GM04503 (cell line): Measurements from ENCODE around the gene WASL.
A peak's percentile ranks its signal among the peaks of the same experiment; 100 is the strongest.
"Not testable (repeated sequence)": the region's sequence is repeated elsewhere in the genome, so short reads cannot be mapped to it uniquely, and the experiment has no call there.

Source experiments
- DNase-seq: peaks from one replicate; pipeline ENCODE4 v3.0.0-alpha.2; 2012; ENCODE audit warnings: low read depth

WASL gene

DNA sequence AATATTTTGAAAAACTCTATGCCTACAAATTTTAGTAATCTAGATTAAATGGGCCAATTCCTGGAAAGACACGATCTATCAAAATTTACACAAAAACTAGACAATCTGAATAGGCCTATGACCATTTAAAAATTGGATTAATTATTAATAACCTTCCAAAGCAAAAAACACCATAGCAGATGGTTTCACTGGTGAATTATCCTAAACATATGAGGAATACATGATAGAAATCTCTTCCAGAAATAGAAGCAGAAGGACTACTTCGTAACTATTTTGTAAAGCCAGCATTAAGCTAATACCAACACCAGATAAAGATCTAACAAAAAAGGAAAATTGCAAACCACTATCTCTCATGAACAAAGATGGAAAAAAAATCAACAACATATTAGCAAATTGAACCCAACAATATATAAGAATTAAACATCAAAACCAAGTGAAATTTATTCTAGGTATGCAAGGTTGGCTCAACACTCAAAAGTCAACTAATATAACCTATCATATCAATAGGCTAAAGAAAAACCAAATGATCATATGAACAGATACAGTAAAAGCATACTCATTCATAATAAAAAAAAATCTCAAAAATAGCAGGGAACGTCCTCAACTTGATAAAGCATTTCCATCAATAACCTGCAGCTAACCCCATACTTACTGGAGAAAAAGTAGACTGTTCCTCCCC is 16.3 kb downstream of the WASL start:
- DNase-seq: no peak

DNA sequence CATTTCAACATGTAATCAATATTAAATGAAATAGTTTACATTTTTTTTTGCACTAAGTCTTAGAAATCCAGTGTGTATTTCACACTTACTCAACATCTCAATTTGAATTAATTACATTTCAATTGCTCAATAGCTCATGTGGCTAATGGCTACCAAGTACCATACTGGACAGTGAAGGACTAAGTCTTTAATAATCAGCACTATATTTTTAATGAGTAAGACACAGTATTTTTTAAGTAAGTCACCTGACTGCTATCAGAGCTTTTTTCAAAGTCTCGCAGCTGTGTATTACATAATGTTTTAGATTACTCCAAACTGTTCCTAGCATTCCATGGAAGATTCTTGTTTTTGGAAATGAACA is 19.6 kb downstream of the WASL start:
- no peak for DNase-seq

DNA sequence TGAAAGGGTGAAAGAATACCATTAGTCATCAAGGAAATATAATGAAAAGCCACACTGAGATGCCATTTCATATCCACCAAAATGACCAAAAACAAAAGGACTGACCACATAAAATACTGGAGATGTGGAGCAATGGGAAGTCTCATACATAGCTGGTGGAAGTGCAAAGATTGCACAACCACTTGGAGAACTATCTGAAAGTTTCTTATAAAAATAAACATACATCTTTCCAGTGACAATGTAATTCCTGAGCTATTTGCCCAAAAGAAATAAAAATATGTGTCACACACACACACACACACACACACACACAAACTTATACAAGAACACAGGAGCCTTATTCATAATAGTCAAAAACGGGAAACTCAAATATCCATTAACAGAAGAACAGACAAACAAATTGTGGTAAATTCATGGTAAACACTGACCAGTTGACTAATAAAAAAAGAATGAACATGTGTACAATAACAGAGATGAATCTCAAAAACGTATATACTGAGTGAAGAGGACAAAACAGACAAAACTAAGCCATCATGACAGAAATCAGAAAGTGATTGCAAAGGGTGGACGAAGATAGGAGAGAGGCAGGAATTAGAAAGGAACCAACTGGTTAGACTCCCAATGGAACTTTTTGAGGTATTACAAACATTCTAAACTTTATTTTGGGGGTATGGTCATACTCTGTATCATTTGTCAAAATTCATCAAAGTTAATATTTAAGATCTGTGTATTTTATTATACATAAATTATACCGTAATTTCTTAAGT is 21.5 kb downstream of the WASL start:
- peak; percentile 89 for DNase-seq

DNA sequence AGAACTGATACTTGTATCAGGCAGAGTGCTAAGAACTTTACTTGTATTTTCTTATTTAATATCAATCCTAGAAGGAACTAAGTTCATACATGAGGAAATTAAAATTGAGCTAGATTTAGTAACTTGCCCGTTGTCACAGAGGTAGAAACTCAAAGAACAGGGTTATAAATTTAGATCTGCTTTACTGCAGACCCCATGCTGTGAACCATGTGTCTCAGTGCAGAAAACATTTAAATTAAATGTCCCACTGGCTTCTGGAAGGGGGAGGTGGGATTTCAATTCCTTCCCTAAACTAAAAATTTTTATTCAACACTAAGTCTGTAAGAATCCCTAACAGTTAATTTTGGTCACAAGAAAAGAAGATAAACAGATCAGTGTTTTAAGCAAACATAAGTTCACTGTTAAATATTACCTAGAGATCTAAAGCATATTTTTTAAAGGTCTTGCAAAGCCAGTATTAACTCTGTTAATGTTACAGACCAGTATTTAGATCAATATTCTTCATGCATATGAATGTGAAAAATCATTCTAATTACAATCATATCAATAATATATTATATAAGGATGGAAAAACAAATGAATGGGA is 23.1 kb downstream of the WASL start:
- DNase-seq: no peak

DNA sequence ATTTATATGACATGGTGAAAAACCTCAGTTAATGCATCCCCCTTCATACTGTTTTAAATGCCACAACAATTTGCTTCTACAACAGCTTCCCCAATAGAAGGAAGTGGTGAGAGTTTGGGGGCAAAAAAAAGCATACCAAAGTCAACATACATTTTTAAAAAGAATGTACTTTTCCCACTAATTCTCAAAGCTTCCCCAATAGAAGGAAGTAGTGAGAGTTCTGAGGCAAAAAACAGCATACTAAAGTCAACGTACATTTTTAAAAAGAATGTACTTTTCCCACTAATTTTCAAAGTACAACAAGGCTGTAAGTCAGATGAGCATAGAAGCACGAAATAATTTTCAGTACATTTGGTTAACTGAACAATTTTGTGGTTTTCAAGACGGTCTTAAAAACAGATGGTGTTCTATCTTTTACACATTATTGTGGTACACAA is 24.0 kb downstream of the WASL start:
- DNase-seq: no peak

DNA sequence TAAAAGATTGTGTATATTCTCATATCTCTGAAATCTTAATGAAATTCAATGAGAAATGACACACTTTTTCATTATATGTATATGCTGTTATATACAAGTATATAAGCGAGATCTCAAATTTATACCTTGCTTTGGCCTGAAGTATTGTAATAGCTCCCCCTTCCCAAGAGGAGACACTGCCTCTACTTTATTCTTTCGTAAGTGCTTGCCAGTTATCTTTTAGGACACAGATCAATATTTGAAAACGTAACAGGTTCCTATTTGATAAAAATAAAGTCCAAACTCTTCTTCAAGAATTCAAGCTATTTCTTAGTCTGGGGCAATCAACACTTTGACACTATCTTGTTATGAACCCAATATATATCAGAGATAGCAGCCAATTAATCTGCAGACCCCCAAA is 24.9 kb downstream of the WASL start:
- no peak for DNase-seq

DNA sequence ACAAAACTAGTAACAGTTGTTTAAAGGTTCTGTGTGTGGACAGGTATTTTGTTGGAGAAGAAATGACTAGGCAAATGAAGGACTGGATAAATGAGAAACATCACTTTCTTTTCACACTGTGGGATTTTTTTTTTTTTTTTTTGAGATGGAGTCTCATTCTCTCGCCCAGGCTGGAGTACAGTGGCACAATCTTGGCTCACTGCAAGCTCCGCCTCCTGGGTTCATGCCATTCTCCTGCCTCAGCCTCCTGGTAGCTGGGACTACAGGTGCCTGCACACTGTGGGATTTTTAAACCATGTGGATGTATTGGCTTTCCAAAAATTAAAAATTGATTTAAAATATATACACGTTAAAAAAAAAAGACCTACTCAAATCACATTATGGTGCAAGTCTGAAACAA is 28.3 kb downstream of the WASL start:
- DNase-seq: not testable (repeated sequence)

DNA sequence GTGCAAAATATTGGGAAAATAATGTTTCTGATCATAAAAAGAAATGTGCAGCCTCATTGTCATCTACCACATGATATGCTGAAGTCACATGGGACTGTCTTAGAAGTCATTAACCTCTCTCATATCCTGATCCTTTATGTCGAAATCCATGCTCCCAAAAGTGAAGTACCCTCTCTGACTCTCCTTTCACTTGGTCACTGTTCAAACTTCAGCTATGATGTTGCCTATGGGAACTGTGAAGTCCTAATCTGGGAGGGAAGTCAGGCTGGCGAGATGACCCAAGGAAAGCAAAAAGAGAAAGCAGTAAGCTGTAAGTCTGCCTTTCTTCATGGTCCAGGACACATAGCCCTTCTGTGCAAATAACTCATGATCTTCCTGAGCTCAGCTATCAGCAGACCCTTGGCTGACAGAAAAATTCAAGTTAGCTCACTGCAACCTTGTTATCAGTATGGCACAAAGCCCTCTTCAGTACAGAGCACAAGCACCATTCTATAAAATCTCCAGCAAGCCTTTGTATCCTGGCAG is 29.5 kb downstream of the WASL start:
- DNase-seq: no peak

DNA sequence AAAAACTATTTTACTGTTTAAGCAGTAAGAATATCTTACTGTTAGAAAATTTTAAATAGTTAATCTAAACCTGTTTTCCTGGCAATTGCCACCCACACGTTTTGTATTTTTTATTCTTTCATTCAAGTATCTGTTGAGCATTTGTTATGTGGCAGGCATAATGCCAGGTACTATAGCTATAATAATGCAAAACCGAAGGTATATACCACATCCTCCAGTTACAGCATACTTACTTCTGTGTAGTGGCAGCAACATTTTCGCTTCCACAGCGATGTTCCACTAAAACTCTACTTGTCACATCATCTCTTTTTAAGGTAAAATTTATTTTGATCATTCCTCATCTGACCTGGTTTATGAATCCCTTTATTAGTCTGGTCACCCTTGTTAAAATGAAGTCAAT is 30.0 kb downstream of the WASL start:
- no peak for DNase-seq

DNA sequence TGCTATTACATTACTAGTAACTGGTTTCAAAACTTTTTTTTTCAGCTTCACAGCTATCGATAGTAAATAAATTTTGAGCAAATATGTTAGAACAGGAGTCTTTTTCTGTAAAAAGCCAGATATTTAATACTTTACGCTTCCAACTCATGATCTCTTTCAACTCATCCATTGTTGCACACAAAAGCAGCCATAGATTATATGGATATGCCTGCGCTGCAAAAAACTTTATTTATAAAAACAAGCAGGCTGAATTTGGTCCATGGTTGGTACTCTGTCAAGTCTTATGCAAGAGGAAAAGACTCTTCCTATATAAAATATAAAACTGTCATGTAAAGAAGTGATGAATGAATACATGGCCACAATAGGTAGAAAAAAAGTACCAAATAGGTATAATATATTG is 31.1 kb downstream of the WASL start:
- DNase-seq: no peak

DNA sequence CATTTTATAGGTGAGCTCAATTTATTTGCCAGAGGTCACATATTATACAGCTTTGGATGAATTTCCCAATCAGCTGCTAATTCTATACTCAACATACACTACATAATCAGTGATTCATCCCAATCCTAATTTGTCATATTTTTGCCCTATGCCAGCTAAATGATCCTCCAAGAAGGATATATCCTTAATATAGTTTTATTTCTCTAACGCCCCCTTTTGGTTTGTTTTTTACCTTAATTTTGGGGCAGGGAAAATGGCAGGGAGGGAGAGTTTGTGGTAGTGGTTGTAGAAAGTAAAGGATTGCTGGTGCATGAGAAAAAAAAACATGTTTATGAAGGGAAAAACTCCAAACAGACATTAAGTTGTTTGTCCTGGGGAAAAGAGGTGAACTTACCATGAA is 31.9 kb downstream of the WASL start:
- no peak for DNase-seq

DNA sequence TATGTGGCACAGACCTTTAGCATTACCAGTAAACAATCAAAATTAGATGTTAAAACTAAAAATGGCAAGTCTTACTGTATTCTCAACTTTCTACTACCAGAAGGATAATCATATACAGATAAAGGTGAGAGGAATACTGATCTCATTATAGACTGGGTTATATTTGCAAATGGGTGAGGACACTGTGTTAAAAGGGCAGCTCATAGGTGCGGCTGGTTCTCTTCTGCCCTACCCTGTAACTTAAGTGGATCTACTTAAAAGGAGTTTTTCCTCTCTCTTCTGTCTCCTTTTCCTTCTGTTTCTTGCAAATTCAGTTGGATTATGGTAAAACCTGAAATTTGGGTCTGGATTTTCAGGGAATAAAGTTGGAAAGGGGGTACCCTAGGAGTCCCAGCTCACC is 33.0 kb downstream of the WASL start:
- DNase-seq: no peak

DNA sequence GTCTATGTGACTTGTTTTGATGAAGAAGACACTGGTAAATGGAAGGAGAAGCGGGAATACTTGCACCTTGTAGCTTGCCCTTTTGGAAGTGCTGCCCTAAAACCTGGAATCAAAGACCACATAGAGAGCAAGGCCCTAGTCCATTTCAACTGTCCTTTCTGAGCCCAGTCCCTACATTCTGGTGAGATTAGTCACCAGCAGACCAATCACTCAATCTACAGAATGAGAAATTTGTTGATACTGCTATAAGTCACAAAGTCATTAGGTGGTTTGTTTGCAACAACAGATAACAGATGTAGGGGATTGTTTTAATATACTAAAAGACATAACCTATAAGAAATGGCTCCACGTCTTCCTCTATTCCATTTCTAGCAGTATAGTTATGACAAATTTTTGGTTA is 33.6 kb downstream of the WASL start:
- no peak for DNase-seq

DNA sequence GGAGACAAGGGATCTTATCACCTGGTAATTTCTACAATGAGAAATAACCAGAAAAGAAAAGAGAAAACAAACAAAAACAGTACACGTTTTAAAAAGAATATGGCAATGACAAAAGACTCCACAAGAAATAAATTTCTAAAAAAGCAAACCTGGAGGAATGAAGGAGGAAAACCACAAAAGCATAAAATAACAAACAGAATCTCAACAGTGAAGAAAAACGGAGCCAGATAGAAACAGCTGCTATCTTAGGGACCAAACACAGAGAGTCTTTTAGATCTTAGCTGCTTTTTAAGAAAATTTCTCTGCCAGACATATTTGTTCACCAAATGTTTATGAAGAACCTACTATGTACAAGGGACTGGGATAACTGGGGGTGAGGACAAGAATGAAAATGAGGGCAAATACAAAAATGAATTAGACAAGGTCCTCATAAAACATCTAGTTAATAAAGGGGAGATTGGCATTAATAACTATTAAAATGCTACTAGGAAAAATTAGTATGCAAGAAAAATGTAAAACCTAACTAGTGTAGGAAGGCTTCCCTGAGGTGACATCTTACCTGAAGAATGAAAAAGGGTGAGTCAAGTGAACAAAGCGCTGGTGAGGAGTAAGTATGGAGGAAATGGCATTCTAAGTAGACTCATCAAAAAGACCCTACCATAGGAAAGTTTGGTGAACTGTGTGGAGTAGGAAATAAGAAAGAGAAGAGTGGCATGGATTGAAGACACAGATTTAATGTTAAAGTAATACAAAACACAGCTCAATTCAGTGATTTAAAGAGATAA is 34.3 kb downstream of the WASL start:
- DNase-seq: no peak

DNA sequence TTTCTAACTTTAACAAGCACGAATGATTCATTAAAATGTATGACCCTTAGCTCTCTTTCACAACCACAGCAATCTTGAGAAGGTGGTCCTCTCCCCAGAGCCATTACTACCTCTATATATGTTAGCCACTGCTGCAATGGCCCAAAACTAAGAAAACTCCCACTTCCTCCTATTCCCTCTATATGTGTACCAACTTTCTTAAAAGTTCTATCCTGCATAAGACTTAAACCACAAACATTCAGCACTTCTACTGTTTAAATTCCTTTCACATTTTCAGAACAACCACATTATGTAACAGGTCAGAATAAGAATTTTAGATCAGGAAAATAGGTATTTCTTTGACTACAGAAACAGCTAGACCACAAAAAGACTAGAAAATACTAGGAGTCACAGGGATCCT is 36.2 kb downstream of the WASL start:
- peak; percentile 35 for DNase-seq

DNA sequence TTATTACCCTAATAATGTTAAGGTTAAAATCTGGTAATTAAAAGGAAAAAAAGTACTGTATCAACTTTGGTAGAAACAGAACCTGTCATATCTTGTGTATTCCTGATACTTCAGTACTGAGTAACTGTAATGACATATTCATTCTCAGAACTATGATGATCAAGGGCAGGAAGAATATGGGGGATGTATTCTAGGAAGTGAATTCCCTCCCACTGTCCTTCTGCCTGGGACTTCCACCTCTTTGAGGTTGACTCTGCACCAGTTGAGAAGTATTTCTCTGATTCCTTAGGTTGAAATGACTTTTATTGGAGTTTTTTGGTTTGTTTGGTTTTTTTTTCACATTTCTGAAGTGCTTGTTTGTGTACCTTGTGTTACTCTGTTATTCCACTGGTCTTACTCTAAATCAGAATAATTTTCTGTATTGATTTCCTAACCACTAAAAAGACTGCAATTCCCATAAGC is 36.9 kb downstream of the WASL start:
- DNase-seq: no peak

DNA sequence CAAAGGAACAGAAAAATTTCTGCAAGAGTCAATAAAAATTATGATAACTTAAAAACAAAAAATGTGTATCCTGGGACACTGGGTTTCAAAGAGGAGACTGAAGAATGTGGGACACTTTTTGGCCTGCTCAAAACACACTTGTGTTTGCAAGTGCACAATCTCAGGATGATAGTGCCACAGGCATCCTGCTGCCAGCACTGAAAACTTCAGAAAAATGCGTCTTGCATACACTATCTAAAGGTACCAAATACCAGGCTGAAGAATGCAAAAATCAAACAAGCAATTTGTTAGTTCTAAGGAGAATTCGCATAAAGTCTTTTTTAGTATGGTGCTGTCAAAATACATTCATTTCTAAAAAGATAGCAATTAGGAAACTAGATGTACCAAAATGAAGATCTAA is 38.1 kb downstream of the WASL start:
- DNase-seq: no peak

DNA sequence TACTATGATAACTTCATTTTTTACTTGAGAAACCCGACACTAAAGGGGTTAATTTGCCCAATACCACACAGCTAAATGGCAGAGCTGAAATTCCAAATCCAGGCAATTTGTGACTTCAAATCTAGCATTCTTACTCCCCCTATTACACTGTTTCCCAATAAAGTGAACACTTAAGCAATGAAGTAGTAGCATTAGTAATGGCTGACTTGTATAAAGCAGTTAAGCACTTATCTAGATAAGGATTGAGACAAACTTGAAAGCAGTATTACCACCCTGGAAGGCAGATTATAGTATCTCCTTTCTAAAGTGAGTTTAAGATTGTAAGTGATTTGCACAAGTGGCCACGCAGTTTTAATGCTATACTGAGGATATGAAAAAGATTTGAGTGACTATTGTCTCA is 39.3 kb downstream of the WASL start:
- no peak for DNase-seq

DNA sequence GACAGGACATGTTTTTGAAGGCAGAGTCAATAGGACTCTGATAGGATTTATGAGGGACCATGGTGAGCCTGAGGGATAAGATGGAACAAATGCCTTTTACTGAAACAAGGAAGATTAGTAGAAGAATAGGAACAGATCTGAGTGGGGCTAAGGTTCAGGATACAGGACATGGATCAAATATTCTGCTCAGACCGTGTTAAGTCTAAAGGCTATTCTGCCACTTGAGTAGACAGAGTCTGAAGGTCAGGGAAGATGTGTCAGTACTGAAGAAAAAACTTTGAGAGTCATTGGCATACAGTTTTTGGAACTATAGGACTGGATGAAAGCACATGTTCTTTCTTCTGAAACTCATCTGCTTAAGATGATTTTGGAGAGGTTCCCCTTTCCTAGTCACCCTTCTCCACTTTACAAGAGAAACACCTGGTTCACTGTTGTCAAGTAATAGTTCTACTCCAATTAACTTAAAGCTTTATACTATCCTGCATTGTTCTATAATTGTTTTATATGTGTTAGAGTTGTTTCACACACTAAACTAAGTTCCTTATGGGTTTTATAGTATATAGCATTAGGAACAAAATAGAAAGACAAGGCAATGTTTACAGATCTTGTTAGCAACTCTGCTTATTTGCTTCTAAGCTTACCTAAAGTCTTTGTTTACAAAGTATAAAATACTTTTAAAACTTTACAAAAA is 43.4 kb downstream of the WASL start:
- no peak for DNase-seq

DNA sequence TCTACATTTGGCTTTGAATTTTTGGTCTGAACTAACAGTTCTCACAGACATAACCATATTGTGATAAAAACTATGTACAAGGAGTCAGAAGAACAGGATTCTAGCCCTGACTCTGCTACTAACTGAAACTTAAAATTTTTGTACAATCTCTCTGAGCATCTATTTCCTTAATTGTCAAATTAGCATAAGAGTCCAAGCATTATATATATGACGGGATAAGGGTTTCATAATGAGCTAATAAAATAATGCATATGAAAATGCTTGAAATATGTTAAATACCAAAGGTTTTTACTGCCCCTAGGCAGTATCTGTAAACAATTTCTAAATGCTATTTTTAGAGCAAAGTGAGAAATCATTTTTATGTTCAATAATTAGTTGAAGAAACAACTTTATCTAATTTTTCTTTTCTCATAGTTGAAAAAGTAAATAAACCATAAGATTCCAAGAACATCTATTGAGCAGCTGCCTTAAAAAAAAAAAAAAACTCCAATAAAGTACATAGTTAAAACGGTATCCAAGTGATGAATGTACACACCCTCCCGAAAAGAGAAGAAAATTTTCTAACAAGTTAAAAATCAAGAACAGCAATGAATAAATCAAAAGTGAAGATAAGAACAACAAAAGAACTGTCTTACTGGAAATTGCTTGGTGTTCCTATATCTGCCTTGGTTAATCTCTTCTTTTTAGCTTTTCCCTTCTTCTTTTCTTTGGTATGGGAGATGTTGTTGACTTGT is 52.7 kb downstream of the WASL start:
- no peak for DNase-seq

DNA sequence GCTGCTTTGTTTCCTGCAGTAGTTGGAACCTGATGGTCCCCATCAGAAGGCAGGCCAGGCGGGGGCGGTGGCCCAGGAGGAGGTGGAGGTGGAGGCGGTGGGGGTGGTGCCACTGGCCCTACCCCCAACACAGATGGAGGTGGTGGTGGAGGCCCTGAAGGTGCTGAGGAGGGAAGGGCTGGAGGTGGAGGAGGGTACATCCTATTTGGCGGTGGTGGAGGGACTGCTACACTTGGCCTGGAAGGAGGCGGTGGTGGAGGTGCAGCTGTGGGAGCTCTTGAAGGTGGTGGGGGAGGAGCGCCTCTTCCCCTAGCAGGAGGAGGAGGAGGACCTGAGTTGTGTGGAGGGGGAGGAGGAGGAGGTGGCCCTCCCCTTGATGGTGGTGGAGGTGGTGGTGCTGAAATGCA is 56.3 kb downstream of the WASL start:
- DNase-seq: no peak
